HG02610 (cell line): ENCODE data around the gene DPP4.

ENCODE experiments used
- ATAC-seq: cut with Tn5 transposase; IDR thresholded peaks from one replicate; pipeline ENCODE4 v1.9.1; 2021; ENCODE audit warnings: mild to moderate bottlenecking, moderate library complexity; ENCODE audit not compliant: unreplicated experiment

Gene DPP4

DNA sequence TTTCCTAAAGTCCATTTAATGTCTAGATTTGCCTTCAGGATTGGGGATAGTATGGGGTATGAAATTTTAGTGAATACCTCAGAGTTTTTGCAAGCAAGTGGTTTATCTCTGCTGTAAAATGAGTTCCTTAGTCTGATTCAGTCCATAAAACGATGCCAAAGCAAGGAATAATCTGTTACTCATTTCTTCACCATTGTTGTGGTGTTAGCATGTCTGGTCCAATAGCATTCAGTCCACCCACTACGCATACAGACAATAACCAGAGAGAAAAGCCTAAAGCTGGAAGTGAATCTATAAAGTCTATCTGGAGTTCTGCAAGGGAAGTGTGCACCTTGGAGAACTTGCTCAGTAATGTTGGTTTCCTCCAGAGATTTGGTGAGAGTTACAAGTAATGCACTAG lies 12.9 kb upstream of the DPP4 start:
- no peak for ATAC-seq

- no peak for ATAC-seq
These were observed 11.3 kb upstream of the DPP4 start for GRCh38 chr2:162085090-162085891.

- no peak for ATAC-seq
These were observed 10.5 kb upstream of the DPP4 start for GRCh38 chr2:162084536-162084935.

GRCh38 chr2:162082681-162083080 lies 8.7 kb upstream of the DPP4 start:
- ATAC-seq, result no peak

DNA sequence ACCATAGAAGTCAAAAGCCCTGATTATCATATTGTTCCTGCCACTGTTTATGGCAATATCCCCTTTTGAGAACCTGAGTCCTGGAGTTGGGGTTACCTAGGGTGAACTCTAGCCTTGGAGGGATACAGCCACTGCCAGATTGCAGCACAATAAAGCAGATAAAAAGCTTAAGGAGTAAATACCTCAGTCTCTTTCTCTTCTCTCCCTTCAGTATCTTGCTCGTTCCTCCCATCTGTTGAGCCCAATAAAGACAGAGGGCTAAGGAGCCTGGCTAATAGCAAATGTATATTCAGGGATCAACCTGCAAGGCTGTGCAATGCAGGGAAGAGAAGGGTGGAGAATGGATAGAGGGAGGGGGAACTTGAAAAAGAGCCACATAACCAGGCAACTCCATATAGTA lies 8.0 kb upstream of the DPP4 start:
- ATAC-seq, result no peak

DNA sequence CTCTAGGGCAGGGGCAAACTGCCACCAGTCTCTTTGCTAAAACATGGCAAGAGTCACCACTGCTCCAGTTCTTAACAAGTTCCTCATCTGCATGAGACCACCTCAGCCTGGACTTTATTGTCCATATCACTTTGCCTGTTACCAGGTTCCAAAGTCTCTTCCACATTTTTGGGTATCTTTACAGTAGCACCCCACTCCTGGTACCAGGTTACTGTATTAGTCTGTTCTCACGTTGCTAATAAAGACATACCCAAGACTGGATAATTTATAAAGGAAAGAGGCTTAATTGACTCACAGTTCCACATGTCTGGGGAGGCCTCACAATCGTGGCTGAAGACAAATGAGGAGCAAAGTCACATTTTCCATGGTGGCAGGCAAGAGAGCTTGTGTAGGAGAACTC lies 5.5 kb upstream of the DPP4 start:
- no peak for ATAC-seq

- no peak for ATAC-seq
These were observed 1.7 kb upstream of the DPP4 start for GRCh38 chr2:162075689-162076132.

DNA sequence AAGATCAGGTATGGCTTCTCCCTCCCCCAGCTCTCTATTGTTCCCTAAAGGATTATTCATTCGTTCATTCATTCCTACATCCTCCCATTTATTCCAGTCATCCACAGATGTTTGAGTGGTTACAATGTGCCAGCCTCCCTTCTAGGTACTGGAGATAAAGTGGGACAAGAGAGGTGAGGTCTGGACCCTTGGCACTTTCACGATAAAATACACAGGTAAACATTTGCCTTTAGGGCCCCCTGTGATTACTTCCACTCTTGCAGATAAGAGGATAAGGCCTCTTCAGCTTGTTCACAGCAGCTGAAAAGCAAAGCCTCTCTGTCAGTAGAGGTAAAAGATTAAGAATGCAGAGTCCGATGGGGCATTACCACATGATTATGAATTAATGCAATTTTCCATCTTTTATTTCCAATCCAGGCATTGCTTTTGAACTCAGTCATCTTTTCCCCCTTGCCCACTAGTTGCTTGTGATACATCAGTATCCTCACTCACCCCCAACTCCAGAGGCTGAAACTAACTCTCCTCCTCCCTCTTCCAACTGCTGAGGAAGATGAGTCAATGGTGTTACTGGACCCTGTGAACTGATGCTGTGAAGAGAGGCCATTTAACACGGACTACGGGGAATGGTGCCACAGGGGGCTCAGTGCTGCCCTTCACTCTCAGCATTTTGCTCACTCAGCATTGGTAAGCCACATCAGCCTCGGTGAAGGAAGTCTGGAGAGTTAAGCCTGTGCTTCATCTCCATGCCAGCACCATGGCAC lies 1.1 kb upstream of the DPP4 start:
- ATAC-seq, result no peak

DNA sequence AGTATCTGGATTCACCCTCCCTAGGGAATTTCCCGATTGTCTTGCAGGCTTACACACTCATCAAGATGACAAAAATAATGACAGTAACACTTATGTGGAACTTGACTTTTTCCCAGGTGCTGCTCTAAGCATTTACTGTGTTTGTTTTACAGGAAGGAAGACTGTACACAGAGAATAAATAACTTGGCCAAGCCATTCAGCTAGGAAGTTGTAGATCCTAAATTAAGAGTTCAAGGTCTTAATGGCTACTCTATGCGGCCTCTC lies 549 bp upstream of the DPP4 start:
- ATAC-seq, result no peak

DNA sequence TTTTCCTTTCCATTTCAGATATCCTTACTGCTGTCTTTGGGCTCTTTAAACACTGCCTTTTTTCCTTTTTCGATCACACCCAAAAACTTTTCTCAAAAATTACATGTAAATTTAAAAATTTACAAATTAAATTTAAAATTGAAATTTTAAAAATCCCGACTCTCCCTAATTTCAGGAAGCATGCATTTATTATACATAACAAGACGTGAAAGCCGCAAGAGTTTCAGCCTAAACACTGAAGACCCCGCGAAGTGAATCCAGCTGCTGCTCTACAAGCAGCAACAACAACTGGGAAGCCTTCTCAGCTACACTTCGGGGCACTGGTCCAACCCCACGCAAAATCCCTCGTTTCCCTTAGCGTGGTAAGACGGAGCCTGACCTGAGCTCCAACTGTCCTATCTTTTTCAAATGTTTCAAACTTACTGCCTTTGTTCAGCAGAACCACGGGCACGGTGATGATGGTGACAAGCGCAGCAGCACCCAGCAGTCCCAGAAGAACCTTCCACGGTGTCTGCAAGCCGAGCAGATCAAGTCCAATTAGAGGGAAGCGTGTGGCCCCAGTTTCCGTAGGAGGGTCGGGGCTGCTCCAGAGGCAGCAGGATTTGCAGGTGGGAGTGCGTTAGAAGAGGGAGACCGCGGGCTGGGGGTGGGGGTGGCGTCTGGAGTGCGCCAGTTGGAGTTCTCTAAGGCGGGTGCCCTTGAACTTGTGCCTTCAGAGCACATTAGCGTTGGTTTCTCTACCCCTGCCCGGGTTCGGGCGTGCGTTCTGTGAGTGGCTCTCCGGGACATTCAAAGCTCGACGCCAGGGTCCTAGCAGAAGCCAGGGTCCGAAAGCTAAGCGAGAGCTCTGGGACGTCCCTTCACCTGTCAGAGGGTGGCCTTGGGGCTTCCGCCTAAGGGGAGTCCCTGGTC lies 783 bp downstream of the DPP4 start:
- ATAC-seq, result no peak

GRCh38 chr2:162072181-162072702 lies 1.8 kb downstream of the DPP4 start:
- ATAC-seq, result peak; percentile 64

DNA sequence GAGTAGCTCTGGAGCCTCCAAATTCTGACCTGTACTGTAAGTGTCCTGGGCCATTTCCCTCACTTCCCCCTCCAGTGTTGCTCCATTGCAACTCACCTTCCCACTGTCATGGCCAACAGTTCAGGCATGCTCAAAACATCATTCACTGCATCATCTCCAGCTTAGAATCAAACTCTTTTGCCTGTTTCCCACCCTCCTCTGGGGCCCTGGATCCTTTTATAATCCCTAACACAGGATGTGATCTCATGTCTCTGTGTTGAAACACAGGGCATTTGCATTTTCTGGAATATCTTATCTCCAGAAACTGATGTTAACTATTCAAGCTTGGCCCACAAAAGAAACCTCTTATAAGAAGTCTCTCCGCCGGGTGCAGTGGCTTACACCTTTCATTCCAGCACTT lies 3.0 kb downstream of the DPP4 start:
- ATAC-seq, result no peak

GRCh38 chr2:162070228-162070936 lies 3.6 kb downstream of the DPP4 start:
- ATAC-seq, result no peak

GRCh38 chr2:162069267-162069903 lies 4.6 kb downstream of the DPP4 start:
- ATAC-seq, result no peak

GRCh38 chr2:162067596-162067995 lies 6.4 kb downstream of the DPP4 start:
- no peak for ATAC-seq

- no peak for ATAC-seq
These were observed 8.2 kb downstream of the DPP4 start for GRCh38 chr2:162065767-162066166.

DNA sequence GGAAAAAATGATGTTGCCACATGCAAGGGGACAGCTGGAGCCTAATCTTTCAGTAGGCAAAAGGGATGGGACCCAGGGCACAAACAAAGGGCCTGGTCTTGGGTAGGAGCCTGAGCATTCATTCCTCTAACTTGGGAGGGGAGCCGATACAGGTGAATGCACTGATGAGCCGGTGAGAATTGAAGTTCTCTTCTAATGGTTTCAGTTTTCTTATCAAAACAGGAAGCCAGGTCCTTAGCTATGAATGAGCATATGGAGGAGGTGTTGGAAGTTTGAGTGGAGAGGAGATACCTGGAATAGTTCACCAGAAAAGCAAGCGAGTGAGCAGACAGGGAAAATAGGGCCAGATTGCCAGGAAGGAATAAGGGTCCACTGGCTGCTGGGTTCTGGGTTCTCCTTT lies 10.1 kb downstream of the DPP4 start:
- peak; percentile 55 for ATAC-seq

- ATAC-seq, result no peak
These were observed 10.7 kb downstream of the DPP4 start for GRCh38 chr2:162063281-162063680.

GRCh38 chr2:162062559-162062958 lies 11.5 kb downstream of the DPP4 start:
- peak; percentile 17 for ATAC-seq

GRCh38 chr2:162061021-162061420 lies 13.0 kb downstream of the DPP4 start:
- ATAC-seq, result no peak
